SH-SY5Y (cell line): ENCODE measurements around the gene CHRNB1.

Experiments used
- GATA2 ChIP-seq: IDR thresholded peaks from 2 replicates; pipeline ENCODE4 v1.6.1; 2011; ENCODE audit warnings: mild to moderate bottlenecking, low read depth, low read length
- GATA3 ChIP-seq: IDR thresholded peaks from 2 replicates; pipeline ENCODE4 v1.6.1; 2011; ENCODE audit warnings: low read depth, mild to moderate bottlenecking, low read length, moderate library complexity

DNA sequence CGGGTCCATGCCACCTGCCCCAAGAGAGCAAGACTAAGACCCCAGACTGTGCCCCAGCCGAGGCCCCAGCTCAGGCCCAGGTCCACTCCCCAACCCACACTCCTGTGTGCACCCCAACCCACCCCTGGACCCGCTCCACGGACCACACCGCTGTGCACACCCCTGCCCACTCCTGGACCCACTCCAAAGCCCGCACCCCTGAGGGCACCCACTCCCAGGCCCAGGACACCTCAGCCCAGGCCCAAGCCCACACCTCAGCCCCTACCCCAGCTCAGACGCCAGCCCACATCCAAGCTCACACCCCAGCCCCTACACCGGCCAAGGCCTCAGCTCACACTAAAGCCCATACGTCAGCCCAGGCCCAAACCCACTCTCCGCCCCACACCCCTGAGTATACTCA is 15.1 kb upstream of the CHRNB1 start:
- TF ChIP-seq GATA2 (no peak), GATA3 (no peak)
